ENCODE results near the gene CLCN4. TPM values are rescaled to one million over a fixed set of nuclear protein-coding genes. Genes with fewer than 3 reads are reported as not detected.

The CLCN4 gene
- total and polyA plus RNA-seq, 12 donors = 1.2 to 13.9 (median 4.1) TPM

- Histone ChIP-seq H3K4me3 (no peak overlapping the region), H3K9me3 (replicated peaks in 1 of 3) (no peaks in the 10 kb centered on the region), H3K36me3 (replicated peaks in 1 of 2) (no peaks in the 10 kb centered on the region), H3K4me1 (replicated peaks in 1 of 2) (no peaks in the 10 kb centered on the region), H3K27me3 (no peaks in the 10 kb centered on the region), H3K27ac (no peak overlapping the region)
- TF ChIP-seq POLR2A (IDR thresholded peaks at IDR 0.05) (no peak), CTCF (IDR thresholded peaks at IDR 0.05) (no peak)
- intact Hi-C loops (cut with DNase I) = no loop called here
- WGBS, 4 donors = 67 to 100% (median 87%) methylated on average over 3 to 9 of the region's 9 CpGs
- no peak for DNase-seq
Observed at GRCh38 chrX:10206317-10206716, 49.5 kb downstream of the CLCN4 start.

GRCh38 chrX:10208281-10208856, 51.6 kb downstream of the CLCN4 start:
- intact Hi-C loops (cut with DNase I) = no loop called here
- no peaks in the 10 kb centered on the region for H3K9me3 ChIP-seq (replicated peaks in 1 of 3)
- TF ChIP-seq POLR2A (IDR thresholded peaks at IDR 0.05) = no peak
- no peak for TF ChIP-seq CTCF (IDR thresholded peaks at IDR 0.05)
- no peaks in the 10 kb centered on the region for H3K4me1 ChIP-seq (replicated peaks in 1 of 2)
- 78 to 93% (median 86%) methylated on average over 8 to 11 of the region's 11 CpGs for WGBS, 4 donors
- no peaks in the 10 kb centered on the region for H3K27me3 ChIP-seq
- no peaks in the 10 kb centered on the region for H3K36me3 ChIP-seq (replicated peaks in 1 of 2)
- DNase-seq = no peak
- no peak overlapping the region for H3K4me3 ChIP-seq
- H3K27ac ChIP-seq = no peak overlapping the region

GRCh38 chrX:10208953-10209352, 52.2 kb downstream of the CLCN4 start:
- no peak overlapping the region for H3K27ac ChIP-seq
- no peak for DNase-seq
- TF ChIP-seq CTCF (IDR thresholded peaks at IDR 0.05) (no peak), POLR2A (IDR thresholded peaks at IDR 0.05) (no peak)
- H3K36me3 ChIP-seq (replicated peaks in 1 of 2) = no peaks in the 10 kb centered on the region
- H3K9me3 ChIP-seq (replicated peaks in 1 of 3) = no peaks in the 10 kb centered on the region
- H3K4me1 ChIP-seq (replicated peaks in 1 of 2) = no peaks in the 10 kb centered on the region
- intact Hi-C loops (cut with DNase I) = no loop called here
- 71 to 89% (median 81%) methylated on average over 4 of the region's 4 CpGs for WGBS, 4 donors
- no peaks in the 10 kb centered on the region for H3K27me3 ChIP-seq
- no peak overlapping the region for H3K4me3 ChIP-seq

GRCh38 chrX:10212395-10212794, 55.6 kb downstream of the CLCN4 start:
- TF ChIP-seq CTCF (IDR thresholded peaks at IDR 0.05) (no peak), POLR2A (IDR thresholded peaks at IDR 0.05) (no peak)
- DNase-seq = no peak
- Histone ChIP-seq H3K27me3 (no peaks in the 10 kb centered on the region), H3K4me3 (no peak overlapping the region), H3K36me3 (replicated peaks in 1 of 2) (no peaks in the 10 kb centered on the region), H3K4me1 (replicated peaks in 1 of 2) (no peaks in the 10 kb centered on the region), H3K9me3 (replicated peaks in 1 of 3) (no peaks in the 10 kb centered on the region), H3K27ac (no peak overlapping the region)
- intact Hi-C loops (cut with DNase I) = no loop called here
- WGBS, 4 donors = 82 to 99% (median 89%) methylated on average over 11 to 15 of the region's 15 CpGs; no CpG with 5 or more reads in 1 of the 4 donors

All from adrenal gland (tissue), 12 donors.